ENCODE measurements around the gene YDJC.
A peak's percentile ranks its signal among the peaks of the same experiment; 100 is the strongest.

Gene YDJC

DNA sequence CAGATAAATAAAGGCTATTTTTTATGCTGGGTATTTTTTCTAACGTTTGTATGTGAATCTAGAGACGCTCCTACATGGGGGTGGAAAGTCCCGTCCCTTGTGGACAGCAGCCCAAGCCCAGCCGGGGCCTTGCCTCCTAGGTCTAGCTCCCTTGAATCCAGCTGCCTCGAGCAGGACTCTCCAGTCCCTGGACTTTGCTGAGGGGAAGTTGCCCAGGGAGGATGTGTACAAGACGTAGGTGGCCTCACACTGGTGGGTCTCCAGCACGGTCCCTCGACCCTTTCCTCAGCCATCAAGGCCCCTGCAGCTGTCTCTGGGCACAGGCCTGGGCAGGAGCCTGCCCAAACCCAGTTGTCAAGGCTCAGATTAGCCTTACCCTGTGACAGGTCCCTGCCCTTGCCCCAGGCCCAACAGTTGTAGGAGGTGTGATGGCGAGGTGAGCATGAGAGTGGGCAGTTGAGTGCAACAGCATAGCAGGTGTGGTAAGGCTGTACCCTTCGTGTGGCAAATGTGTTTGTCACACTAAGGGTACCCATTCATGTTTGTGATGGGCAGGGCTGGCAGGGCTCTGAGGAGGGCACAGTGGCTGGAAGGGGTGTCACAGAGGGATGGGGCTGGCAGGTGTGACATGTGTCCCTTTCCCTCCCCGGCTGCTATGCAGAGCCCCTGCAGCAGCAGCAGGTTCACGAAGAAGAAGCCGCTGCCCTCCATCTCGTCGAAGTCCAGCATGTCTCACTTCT lies 6.1 kb upstream of the YDJC start:
- no peak for DNase-seq

GRCh38 chr22:21634844-21635243 lies 5.0 kb upstream of the YDJC start:
- no peaks in the 10 kb centered on the region for H3K4me1 ChIP-seq (ENCODE audit: control insufficient read depth, insufficient read depth, low read depth, low read length)
- no peak overlapping the region for H3K4me3 ChIP-seq (ENCODE audit: insufficient read depth in 1 of 2, low read depth in 1 of 2, low read length in 2 of 2)
- no peak overlapping the region for H2BK15ac ChIP-seq (ENCODE audit: low read depth, poor library complexity, severe bottlenecking)
- no peak overlapping the region for H3K4ac ChIP-seq (ENCODE audit: low read depth in 1 of 2, low read length in 2 of 2)
- H3K27ac ChIP-seq (ENCODE audit: low read length, poor library complexity, severe bottlenecking), result no peak overlapping the region
- DNase-seq, result no peak
- H3K18ac ChIP-seq (ENCODE audit: low read depth in 1 of 2, low read length in 2 of 2), result no peak overlapping the region
- 91% methylated on average over 19 of the region's 19 CpGs for WGBS
- no peak overlapping the region for H2AK5ac ChIP-seq (ENCODE audit: low read length, severe bottlenecking)
- no peaks in the 10 kb centered on the region for H3K79me1 ChIP-seq (replicated peaks; ENCODE audit: low read length, poor library complexity, severe bottlenecking)
- H3K36me3 ChIP-seq (ENCODE audit: control insufficient read depth in 1 of 2, insufficient read depth in 2 of 2, low read depth in 1 of 2, low read length in 2 of 2), result no peaks in the 10 kb centered on the region
- H3K23ac ChIP-seq (ENCODE audit: low read length in 2 of 2), result no peak overlapping the region
- no peak overlapping the region for H2BK12ac ChIP-seq (ENCODE audit: low read length in 2 of 2)
- H3K27me3 ChIP-seq (ENCODE audit: control insufficient read depth in 1 of 2, insufficient read depth in 1 of 2, low read length in 2 of 2), result peaks cover 0 to 4% of the 10 kb centered on the region in 2 experiments
- H2AFZ ChIP-seq (ENCODE audit: low read depth, low read length), result no peak overlapping the region
- H3K14ac ChIP-seq (ENCODE audit: low read length in 2 of 2), result no peak overlapping the region
- H3K9ac ChIP-seq (ENCODE audit: low read length), result no peak overlapping the region
- no peak overlapping the region for H2BK5ac ChIP-seq (ENCODE audit: low read depth, low read length, poor library complexity, severe bottlenecking)
- H4K8ac ChIP-seq (ENCODE audit: low read length), result no peak overlapping the region
- no peak overlapping the region for H3K4me2 ChIP-seq (ENCODE audit: low read length, poor library complexity, severe bottlenecking)
- no peak overlapping the region for H2BK120ac ChIP-seq (ENCODE audit: low read depth, low read length)
- H4K91ac ChIP-seq (ENCODE audit: low read length), result no peak overlapping the region
- no peaks in the 10 kb centered on the region for H3K9me3 ChIP-seq (ENCODE audit: control insufficient read depth, low read length)

More for the DNA sequence above, 6.1 kb upstream of the YDJC start:
- Histone ChIP-seq H3K27me3 (ENCODE audit: control insufficient read depth in 1 of 2, insufficient read depth in 1 of 2, low read length in 2 of 2) (peaks cover 0 to 4% of the 10 kb centered on the region in 2 experiments), H3K36me3 (ENCODE audit: control insufficient read depth in 1 of 2, insufficient read depth in 2 of 2, low read depth in 1 of 2, low read length in 2 of 2) (no peaks in the 10 kb centered on the region), H3K23ac (ENCODE audit: low read length in 2 of 2) (peak overlapping the region in 1 of 2 experiments; percentile 11), H2AK5ac (ENCODE audit: low read length, severe bottlenecking) (no peak overlapping the region), H2BK12ac (ENCODE audit: low read length in 2 of 2) (no peak overlapping the region), H3K4me3 (ENCODE audit: insufficient read depth in 1 of 2, low read depth in 1 of 2, low read length in 2 of 2) (no peak overlapping the region), H3K79me1 (replicated peaks; ENCODE audit: low read length, poor library complexity, severe bottlenecking) (no peaks in the 10 kb centered on the region), H3K14ac (ENCODE audit: low read length in 2 of 2) (no peak overlapping the region), H2BK120ac (ENCODE audit: low read depth, low read length) (no peak overlapping the region), H4K91ac (ENCODE audit: low read length) (peak overlapping the region; percentile 40), H3K4me1 (ENCODE audit: control insufficient read depth, insufficient read depth, low read depth, low read length) (no peaks in the 10 kb centered on the region), H4K8ac (ENCODE audit: low read length) (peak overlapping the region; percentile 5), H3K18ac (ENCODE audit: low read depth in 1 of 2, low read length in 2 of 2) (no peak overlapping the region), H3K9me3 (ENCODE audit: control insufficient read depth, low read length) (no peaks in the 10 kb centered on the region), H3K4ac (ENCODE audit: low read depth in 1 of 2, low read length in 2 of 2) (no peak overlapping the region), H2BK15ac (ENCODE audit: low read depth, poor library complexity, severe bottlenecking) (no peak overlapping the region), H2BK5ac (ENCODE audit: low read depth, low read length, poor library complexity, severe bottlenecking) (no peak overlapping the region), H2AFZ (ENCODE audit: low read depth, low read length) (no peak overlapping the region), H3K27ac (ENCODE audit: low read length, poor library complexity, severe bottlenecking) (no peak overlapping the region), H3K4me2 (ENCODE audit: low read length, poor library complexity, severe bottlenecking) (no peak overlapping the region), H3K9ac (ENCODE audit: low read length) (no peak overlapping the region)
- 91% methylated on average over 15 of the region's 15 CpGs for WGBS

GRCh38 chr22:21634081-21634480 lies 4.3 kb upstream of the YDJC start:
- Histone ChIP-seq H3K36me3 (ENCODE audit: control insufficient read depth in 1 of 2, insufficient read depth in 2 of 2, low read depth in 1 of 2, low read length in 2 of 2) (no peaks in the 10 kb centered on the region), H2AK5ac (ENCODE audit: low read length, severe bottlenecking) (no peak overlapping the region), H2BK120ac (ENCODE audit: low read depth, low read length) (no peak overlapping the region), H3K27me3 (ENCODE audit: control insufficient read depth in 1 of 2, insufficient read depth in 1 of 2, low read length in 2 of 2) (peaks cover 0 to 4% of the 10 kb centered on the region in 2 experiments), H4K8ac (ENCODE audit: low read length) (no peak overlapping the region), H3K4me3 (ENCODE audit: insufficient read depth in 1 of 2, low read depth in 1 of 2, low read length in 2 of 2) (no peak overlapping the region), H3K79me1 (replicated peaks; ENCODE audit: low read length, poor library complexity, severe bottlenecking) (peaks cover under 1% of the 10 kb centered on the region), H2BK12ac (ENCODE audit: low read length in 2 of 2) (no peak overlapping the region), H2AFZ (ENCODE audit: low read depth, low read length) (no peak overlapping the region), H3K4ac (ENCODE audit: low read depth in 1 of 2, low read length in 2 of 2) (no peak overlapping the region), H3K4me2 (ENCODE audit: low read length, poor library complexity, severe bottlenecking) (no peak overlapping the region), H3K9ac (ENCODE audit: low read length) (no peak overlapping the region), H3K18ac (ENCODE audit: low read depth in 1 of 2, low read length in 2 of 2) (no peak overlapping the region), H3K4me1 (ENCODE audit: control insufficient read depth, insufficient read depth, low read depth, low read length) (peaks cover 1% of the 10 kb centered on the region), H3K27ac (ENCODE audit: low read length, poor library complexity, severe bottlenecking) (no peak overlapping the region), H3K9me3 (ENCODE audit: control insufficient read depth, low read length) (no peaks in the 10 kb centered on the region), H2BK5ac (ENCODE audit: low read depth, low read length, poor library complexity, severe bottlenecking) (no peak overlapping the region), H3K23ac (ENCODE audit: low read length in 2 of 2) (no peak overlapping the region), H3K14ac (ENCODE audit: low read length in 2 of 2) (no peak overlapping the region), H2BK15ac (ENCODE audit: low read depth, poor library complexity, severe bottlenecking) (no peak overlapping the region), H4K91ac (ENCODE audit: low read length) (no peak overlapping the region)
- WGBS, result 91% methylated on average over 11 of the region's 16 CpGs
- DNase-seq, result no peak

GRCh38 chr22:21633481-21633880 lies 3.7 kb upstream of the YDJC start:
- Histone ChIP-seq H3K4me2 (ENCODE audit: low read length, poor library complexity, severe bottlenecking) (no peak overlapping the region), H2BK15ac (ENCODE audit: low read depth, poor library complexity, severe bottlenecking) (no peak overlapping the region), H3K14ac (ENCODE audit: low read length in 2 of 2) (no peak overlapping the region), H2BK5ac (ENCODE audit: low read depth, low read length, poor library complexity, severe bottlenecking) (no peak overlapping the region), H3K27me3 (ENCODE audit: control insufficient read depth in 1 of 2, insufficient read depth in 1 of 2, low read length in 2 of 2) (peaks cover 0 to 4% of the 10 kb centered on the region in 2 experiments), H3K23ac (ENCODE audit: low read length in 2 of 2) (no peak overlapping the region), H3K36me3 (ENCODE audit: control insufficient read depth in 1 of 2, insufficient read depth in 2 of 2, low read depth in 1 of 2, low read length in 2 of 2) (peaks cover 0 to 5% of the 10 kb centered on the region in 2 experiments), H3K4me3 (ENCODE audit: insufficient read depth in 1 of 2, low read depth in 1 of 2, low read length in 2 of 2) (no peak overlapping the region), H2AK5ac (ENCODE audit: low read length, severe bottlenecking) (no peak overlapping the region), H3K79me1 (replicated peaks; ENCODE audit: low read length, poor library complexity, severe bottlenecking) (peaks cover 5% of the 10 kb centered on the region), H4K91ac (ENCODE audit: low read length) (no peak overlapping the region), H2AFZ (ENCODE audit: low read depth, low read length) (no peak overlapping the region), H3K9me3 (ENCODE audit: control insufficient read depth, low read length) (no peaks in the 10 kb centered on the region), H4K8ac (ENCODE audit: low read length) (no peak overlapping the region), H3K9ac (ENCODE audit: low read length) (no peak overlapping the region), H3K4ac (ENCODE audit: low read depth in 1 of 2, low read length in 2 of 2) (no peak overlapping the region), H2BK120ac (ENCODE audit: low read depth, low read length) (no peak overlapping the region), H3K27ac (ENCODE audit: low read length, poor library complexity, severe bottlenecking) (no peak overlapping the region), H3K18ac (ENCODE audit: low read depth in 1 of 2, low read length in 2 of 2) (no peak overlapping the region), H3K4me1 (ENCODE audit: control insufficient read depth, insufficient read depth, low read depth, low read length) (peaks cover 7% of the 10 kb centered on the region), H2BK12ac (ENCODE audit: low read length in 2 of 2) (no peak overlapping the region)
- no peak for DNase-seq
- WGBS, result 97% methylated on average over 3 of the region's 4 CpGs

Data from mesenchymal stem cell (in vitro differentiated cells and primary cell).